ENCODE results near the gene BCKDHA. TPM values are rescaled to one million over a fixed set of nuclear protein-coding genes. Genes with fewer than 3 reads are reported as not detected.

The BCKDHA gene
- total and polyA plus RNA-seq, 9 of the 15 experiments (the other 6 are each of a cell fraction or from before 2014, with no cell fraction given) = 4.5 to 52.5 (median 14.1) TPM

GRCh38 chr19:41367848-41368301 lies 29.7 kb upstream of the BCKDHA start (continued):
- TF ChIP-seq SRF (CRISPR knock-in tag; IDR thresholded peaks at IDR 0.05) = peak in 1 of 2 experiments; percentile 44; a peak in 1 of 4 replicates
- TF ChIP-seq KLF1 (tag; IDR thresholded peaks at IDR 0.05) = no peak
- TF ChIP-seq ZKSCAN1 (IDR thresholded peaks at IDR 0.05; ENCODE audit: low read depth, low read length) = peak; percentile 12; the same call in 1 of the 2 replicates
- TF ChIP-seq RBM39 (optimal IDR thresholded peaks at IDR 0.05; ENCODE audit: low read depth, low read length) = no peak
- TF ChIP-seq WHSC1 (IDR thresholded peaks at IDR 0.05; ENCODE audit: low read length) = no peak
- no peak for TF ChIP-seq TAF9B (IDR thresholded peaks at IDR 0.05; ENCODE audit: partially characterized antibody)
- no peak for TF ChIP-seq NR4A1 (CRISPR knock-in tag; IDR thresholded peaks at IDR 0.05)
- TF ChIP-seq NR4A1 (tag; IDR thresholded peaks at IDR 0.05) = peak; percentile 72; the same call in 1 of the 2 replicates
- TF ChIP-seq ZNF589 (CRISPR knock-in tag; IDR thresholded peaks at IDR 0.05; ENCODE audit: low read depth) = peak; percentile 86
- TF ChIP-seq ZNF280A (IDR thresholded peaks at IDR 0.05; ENCODE audit: low read depth, partially characterized antibody) = no peak
- TF ChIP-seq TBL1XR1 (IDR thresholded peaks at IDR 0.05; ENCODE audit: low read length in 2 of 2) = peak in 1 of 2 experiments; percentile 72; a peak in 2 of 4 replicates
- no peak for TF ChIP-seq SFPQ (IDR thresholded peaks at IDR 0.05; ENCODE audit: low read depth, low read length)
- no peak for TF ChIP-seq RUNX1 (IDR thresholded peaks at IDR 0.05; ENCODE audit: low read depth)
- TF ChIP-seq HMG20B (CRISPR knock-in tag; IDR thresholded peaks at IDR 0.05) = no peak
- no peak for TF ChIP-seq SREBF2 (CRISPR knock-in tag; IDR thresholded peaks at IDR 0.05)
- TF ChIP-seq RREB1 (CRISPR knock-in tag; IDR thresholded peaks at IDR 0.05) = no peak
- TF ChIP-seq SPI1 (IDR thresholded peaks at IDR 0.05; ENCODE audit: borderline replicate concordance, low read depth, low read length) = peak; percentile 80
- TF ChIP-seq PRMT5 (CRISPR knock-in tag; IDR thresholded peaks at IDR 0.05) = no peak
- peak; percentile 39 to 50; a peak in 3 of 4 replicates for TF ChIP-seq NRF1 (conservative IDR thresholded peaks at IDR 0.05 in 1 of 2, IDR thresholded peaks at IDR 0.05 in 1 of 2)
- TF ChIP-seq HMGN3 (IDR thresholded peaks at IDR 0.05; ENCODE audit: borderline replicate concordance, extremely low read depth, insufficient read length, low read depth, low read length) = no peak

Measured in K562 (cell line).